Lower leg skin (tissue), 3 donors: ENCODE data around the gene GPR26.

Experiments
- POLR2A ChIP-seq, 2 donors: fragments of 450-650 bp; IDR thresholded peaks; one replicate each; pipeline ENCODE4 v1.6.1; 2016 to 2017; ENCODE audit warnings: antibody characterized with exemption in 2 of 2, mild to moderate bottlenecking in 1 of 2, moderate library complexity in 1 of 2
- TF ChIP-seq, protein P1 (sequence below), 3 donors: fragments of 450-650 bp; IDR thresholded peaks; one replicate each; pipeline ENCODE4 v1.5.1; 2016; ENCODE audit warnings: antibody characterized with exemption in 3 of 3, mild to moderate bottlenecking in 3 of 3, moderate library complexity in 2 of 3

DNA sequence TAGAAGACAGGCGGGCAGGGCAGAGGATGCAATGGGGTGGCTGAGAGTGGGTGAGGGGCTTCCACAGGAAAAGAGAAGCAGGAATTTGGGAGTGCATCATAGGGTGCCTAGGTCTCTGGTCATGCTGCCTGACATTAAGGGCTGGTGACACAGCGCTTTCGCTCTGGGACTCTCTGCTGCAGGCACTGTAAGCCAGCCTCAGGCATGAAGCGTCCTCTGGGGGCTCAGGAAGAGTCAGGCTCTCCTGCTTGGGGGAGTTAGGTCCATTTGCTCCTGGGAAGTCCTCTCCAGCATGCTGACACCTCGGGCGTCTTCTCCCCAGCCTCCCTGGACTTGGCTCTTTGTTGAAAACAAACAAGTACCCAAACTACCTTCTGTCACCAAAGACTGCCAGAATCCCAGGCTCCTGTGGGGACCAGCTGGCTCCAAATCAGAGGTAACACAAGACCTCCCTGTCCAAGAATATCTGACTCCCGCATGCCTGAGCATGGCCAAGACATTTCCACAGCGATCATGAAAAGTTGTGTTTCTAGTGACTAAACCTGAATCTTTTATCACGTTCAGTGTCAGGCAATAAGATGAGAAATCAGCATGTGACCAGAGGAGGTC lies 55.4 kb downstream of the GPR26 start:
- TF ChIP-seq, protein P1, sequence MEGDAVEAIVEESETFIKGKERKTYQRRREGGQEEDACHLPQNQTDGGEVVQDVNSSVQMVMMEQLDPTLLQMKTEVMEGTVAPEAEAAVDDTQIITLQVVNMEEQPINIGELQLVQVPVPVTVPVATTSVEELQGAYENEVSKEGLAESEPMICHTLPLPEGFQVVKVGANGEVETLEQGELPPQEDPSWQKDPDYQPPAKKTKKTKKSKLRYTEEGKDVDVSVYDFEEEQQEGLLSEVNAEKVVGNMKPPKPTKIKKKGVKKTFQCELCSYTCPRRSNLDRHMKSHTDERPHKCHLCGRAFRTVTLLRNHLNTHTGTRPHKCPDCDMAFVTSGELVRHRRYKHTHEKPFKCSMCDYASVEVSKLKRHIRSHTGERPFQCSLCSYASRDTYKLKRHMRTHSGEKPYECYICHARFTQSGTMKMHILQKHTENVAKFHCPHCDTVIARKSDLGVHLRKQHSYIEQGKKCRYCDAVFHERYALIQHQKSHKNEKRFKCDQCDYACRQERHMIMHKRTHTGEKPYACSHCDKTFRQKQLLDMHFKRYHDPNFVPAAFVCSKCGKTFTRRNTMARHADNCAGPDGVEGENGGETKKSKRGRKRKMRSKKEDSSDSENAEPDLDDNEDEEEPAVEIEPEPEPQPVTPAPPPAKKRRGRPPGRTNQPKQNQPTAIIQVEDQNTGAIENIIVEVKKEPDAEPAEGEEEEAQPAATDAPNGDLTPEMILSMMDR (IDR thresholded peaks at IDR 0.05), result no peak
- no peak for TF ChIP-seq POLR2A (IDR thresholded peaks at IDR 0.05)
